ENCODE data around the gene STRBP.

- no peak for TF ChIP-seq EZH2phosphoT487 (IDR thresholded peaks at IDR 0.05; ENCODE audit: insufficient read depth, low read depth)
- TF ChIP-seq EZH2 (IDR thresholded peaks at IDR 0.05; ENCODE audit: insufficient read depth, poor library complexity, severe bottlenecking) = no peak
Observed at GRCh38 chr9:123216251-123216797, 52.1 kb downstream of the STRBP start.
